CD4-positive, CD25-positive, alpha-beta regulatory T cell (primary cell): ENCODE data around the gene L3MBTL1. TPM values are rescaled to one million over a fixed set of nuclear protein-coding genes. Genes with fewer than 3 reads are reported as not detected.

ENCODE experiments used
- ATAC-seq, 2 donors: fragments of 150-1000 bp; cut with Tn5 transposase; one replicate each; pipeline ENCODE4 v1.10.0; 2021; ENCODE audit warnings: low read depth in 2 of 2, moderate number of reproducible peaks in 2 of 2, moderate library complexity in 1 of 2
- DNase-seq, 3 donors: peaks; one replicate each; pipeline versions ENCODE4 v3.0.0 to v3.0.0-alpha.2; 2012 to 2022; ENCODE audit warnings: mixed read lengths in 1 of 3
- H3K27ac ChIP-seq: one replicate; pipeline ENCODE4 v1.7.0; 2013; ENCODE audit warnings: mild to moderate bottlenecking, low read length; ENCODE audit not compliant: insufficient read depth, poor library complexity, severe bottlenecking
- H3K27me3 ChIP-seq: one replicate; pipeline ENCODE4 v1.7.0; 2013; ENCODE audit warnings: low read length; ENCODE audit not compliant: control insufficient read depth, insufficient read depth
- H3K36me3 ChIP-seq: one replicate; pipeline ENCODE4 v1.7.0; 2013; ENCODE audit warnings: mild to moderate bottlenecking, low read length, moderate library complexity; ENCODE audit not compliant: control insufficient read depth, insufficient read depth
- H3K4me1 ChIP-seq: 2 replicates; pipeline ENCODE4 v1.7.0; 2013; ENCODE audit warnings: mild to moderate bottlenecking, low read length; ENCODE audit not compliant: insufficient read depth, control insufficient read depth, poor library complexity, severe bottlenecking
- H3K4me3 ChIP-seq: one replicate; pipeline ENCODE4 v1.7.0; 2013; ENCODE audit warnings: low read depth, mild to moderate bottlenecking, low read length, moderate library complexity
- H3K9me3 ChIP-seq, 2 experiments: 1 replicate in 1 of 2; 2 replicates in 1 of 2; pipeline ENCODE4 v1.7.0; 2013; ENCODE audit warnings: low read length in 2 of 2, mild to moderate bottlenecking in 1 of 2, moderate library complexity in 1 of 2; ENCODE audit not compliant: control insufficient read depth in 2 of 2
- H3K27ac Mint-ChIP-seq, 3 donors: one replicate each; pipeline ENCODE4 v1.8.0; 2020 to 2022; ENCODE audit warnings: mild to moderate bottlenecking in 3 of 3, mixed read lengths in 3 of 3, moderate library complexity in 2 of 3
- H3K27me3 Mint-ChIP-seq: one replicate; pipeline ENCODE4 v1.8.0; 2022; ENCODE audit warnings: mild to moderate bottlenecking, mixed read lengths
- H3K36me3 Mint-ChIP-seq: one replicate; pipeline ENCODE4 v1.8.0; 2020; ENCODE audit warnings: mixed read lengths
- H3K4me1 Mint-ChIP-seq, 4 donors: one replicate each; pipeline ENCODE4 v1.8.0; 2020 to 2022; ENCODE audit warnings: mixed read lengths in 4 of 4, mild to moderate bottlenecking in 1 of 4
- H3K4me3 Mint-ChIP-seq, 4 donors: one replicate each; pipeline ENCODE4 v1.8.0; 2020 to 2022; ENCODE audit warnings: mild to moderate bottlenecking in 4 of 4, mixed read lengths in 4 of 4, moderate library complexity in 3 of 4
- H3K9me3 Mint-ChIP-seq, 7 donors: one replicate each; pipeline ENCODE4 v1.8.0; 2020 to 2022; ENCODE audit warnings: mixed read lengths in 7 of 7, mild to moderate bottlenecking in 3 of 7, moderate library complexity in 2 of 7
- polyA plus RNA-seq, 4 donors: library from polyadenylated mRNA; unstranded; fragments of 300-500 nt; fragmentation: Illumina TruSeq; gene quantifications; one replicate each; pipeline ENCODE4 v1.2.3, GENCODE V29; 2021
- total RNA-seq: library from RNA; stranded (reverse); gene quantifications from one replicate; pipeline ENCODE4 v1.2.3, GENCODE V29; 2022

The L3MBTL1 gene
- total and polyA plus RNA-seq, 5 donors from 2014 or later: 1.0 to 17.2 (median 1.5) TPM

GRCh38 chr20:43543138-43543537, 35.6 kb downstream of the L3MBTL1 start:
- no peak overlapping the region for H3K4me3 ChIP-seq
- no peaks in the 10 kb centered on the region for H3K27me3 Mint-ChIP-seq
- H3K27me3 ChIP-seq: no peaks in the 10 kb centered on the region
- no peak overlapping the region for H3K27ac Mint-ChIP-seq
- H3K4me1 Mint-ChIP-seq: peaks cover 0 to 8% (median 0%) of the 10 kb centered on the region in 4 donors
- no peaks in the 10 kb centered on the region for H3K4me1 ChIP-seq
- H3K36me3 Mint-ChIP-seq: peaks cover 8% of the 10 kb centered on the region
- no peak for DNase-seq
- ATAC-seq: no peak
- no peaks in the 10 kb centered on the region for H3K36me3 ChIP-seq
- no peak overlapping the region for H3K27ac ChIP-seq
- H3K9me3 ChIP-seq: no peaks in the 10 kb centered on the region
- no peak overlapping the region for H3K4me3 Mint-ChIP-seq
- H3K9me3 Mint-ChIP-seq: peaks cover 0 to 4% (median 0%) of the 10 kb centered on the region in 7 donors

- no peak for DNase-seq
- peaks cover 0 to 8% (median 0%) of the 10 kb centered on the region in 4 donors for H3K4me1 Mint-ChIP-seq
- Histone ChIP-seq H3K4me3 (no peak overlapping the region), H3K4me1 (no peaks in the 10 kb centered on the region), H3K27me3 (no peaks in the 10 kb centered on the region), H3K36me3 (no peaks in the 10 kb centered on the region), H3K9me3 (no peaks in the 10 kb centered on the region), H3K27ac (no peak overlapping the region)
- peaks cover 8% of the 10 kb centered on the region for H3K36me3 Mint-ChIP-seq
- no peaks in the 10 kb centered on the region for H3K27me3 Mint-ChIP-seq
- H3K9me3 Mint-ChIP-seq: peaks cover 0 to 4% (median 0%) of the 10 kb centered on the region in 7 donors
- no peak for ATAC-seq
- no peak overlapping the region for H3K4me3 Mint-ChIP-seq
- H3K27ac Mint-ChIP-seq: no peak overlapping the region
Measured at GRCh38 chr20:43544501-43544900, 37.0 kb downstream of the L3MBTL1 start.

- no peaks in the 10 kb centered on the region for H3K27me3 Mint-ChIP-seq
- DNase-seq (no peak), ATAC-seq (no peak)
- H3K27me3 ChIP-seq: no peaks in the 10 kb centered on the region
- peaks cover 8% of the 10 kb centered on the region for H3K36me3 Mint-ChIP-seq
- H3K4me3 ChIP-seq: no peak overlapping the region
- peaks cover 0 to 8% (median 0%) of the 10 kb centered on the region in 4 donors for H3K4me1 Mint-ChIP-seq
- peaks cover 0 to 4% (median 0%) of the 10 kb centered on the region in 7 donors for H3K9me3 Mint-ChIP-seq
- no peaks in the 10 kb centered on the region for H3K9me3 ChIP-seq
- H3K27ac Mint-ChIP-seq: no peak overlapping the region
- H3K27ac ChIP-seq: no peak overlapping the region
- no peaks in the 10 kb centered on the region for H3K4me1 ChIP-seq
- no peaks in the 10 kb centered on the region for H3K36me3 ChIP-seq
- no peak overlapping the region for H3K4me3 Mint-ChIP-seq
Measured at GRCh38 chr20:43545837-43546578, 38.5 kb downstream of the L3MBTL1 start.

- Mint-ChIP-seq H3K27me3 (no peaks in the 10 kb centered on the region), H3K36me3 (peaks cover 14% of the 10 kb centered on the region), H3K27ac (no peak overlapping the region), H3K4me3 (no peak overlapping the region), H3K9me3 (peaks cover 0 to 4% (median 0%) of the 10 kb centered on the region in 7 donors), H3K4me1 (peaks cover 0 to 7% (median 0%) of the 10 kb centered on the region in 4 donors)
- Histone ChIP-seq H3K4me3 (no peak overlapping the region), H3K27me3 (no peaks in the 10 kb centered on the region), H3K4me1 (no peaks in the 10 kb centered on the region), H3K27ac (no peak overlapping the region), H3K9me3 (no peaks in the 10 kb centered on the region), H3K36me3 (no peaks in the 10 kb centered on the region)
- DNase-seq: no peak
- ATAC-seq: no peak
Measured at GRCh38 chr20:43548273-43548880, 40.9 kb downstream of the L3MBTL1 start.

DNA sequence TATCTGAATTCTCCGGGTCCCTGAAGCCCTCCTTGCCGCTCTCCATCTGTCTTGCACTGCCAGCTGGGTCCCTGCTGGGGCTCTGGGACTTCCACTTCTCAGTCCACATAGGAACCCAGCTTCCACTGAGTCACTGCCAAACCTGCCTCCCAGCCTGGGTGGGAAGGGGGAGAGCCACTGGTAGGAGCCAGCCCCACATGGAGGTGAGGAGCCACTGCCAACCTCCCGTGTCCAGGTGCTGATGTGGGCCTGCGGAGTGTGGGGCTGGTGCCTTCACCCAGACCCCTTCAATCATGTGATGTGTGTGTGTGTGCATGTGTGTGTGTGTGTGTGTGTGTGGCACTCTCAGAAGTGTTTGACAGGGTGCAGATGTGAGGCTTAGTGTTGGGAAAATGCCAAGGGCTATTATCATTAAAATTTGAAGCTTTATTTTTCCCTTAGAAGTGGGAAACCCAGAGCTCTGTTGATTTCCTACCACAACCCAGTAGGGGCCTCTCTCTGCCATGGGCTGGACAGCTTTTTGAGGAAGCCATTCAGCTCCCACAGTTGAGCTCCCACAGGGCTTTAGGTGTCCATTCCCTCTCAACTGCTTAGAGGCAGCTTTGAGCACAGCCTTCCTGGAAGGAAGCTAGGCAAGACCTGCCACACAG, 42.0 kb downstream of the L3MBTL1 start:
- no peaks in the 10 kb centered on the region for H3K36me3 ChIP-seq
- H3K4me1 Mint-ChIP-seq: no peaks in the 10 kb centered on the region
- no peak for DNase-seq
- H3K27me3 Mint-ChIP-seq: no peaks in the 10 kb centered on the region
- no peaks in the 10 kb centered on the region for H3K27me3 ChIP-seq
- no peak overlapping the region for H3K4me3 ChIP-seq
- H3K4me1 ChIP-seq: no peaks in the 10 kb centered on the region
- H3K27ac Mint-ChIP-seq: no peak overlapping the region
- peaks cover 14% of the 10 kb centered on the region for H3K36me3 Mint-ChIP-seq
- ATAC-seq: no peak
- H3K4me3 Mint-ChIP-seq: no peak overlapping the region
- H3K9me3 Mint-ChIP-seq: peaks cover 0 to 4% (median 0%) of the 10 kb centered on the region in 7 donors
- H3K27ac ChIP-seq: no peak overlapping the region
- no peaks in the 10 kb centered on the region for H3K9me3 ChIP-seq

DNA sequence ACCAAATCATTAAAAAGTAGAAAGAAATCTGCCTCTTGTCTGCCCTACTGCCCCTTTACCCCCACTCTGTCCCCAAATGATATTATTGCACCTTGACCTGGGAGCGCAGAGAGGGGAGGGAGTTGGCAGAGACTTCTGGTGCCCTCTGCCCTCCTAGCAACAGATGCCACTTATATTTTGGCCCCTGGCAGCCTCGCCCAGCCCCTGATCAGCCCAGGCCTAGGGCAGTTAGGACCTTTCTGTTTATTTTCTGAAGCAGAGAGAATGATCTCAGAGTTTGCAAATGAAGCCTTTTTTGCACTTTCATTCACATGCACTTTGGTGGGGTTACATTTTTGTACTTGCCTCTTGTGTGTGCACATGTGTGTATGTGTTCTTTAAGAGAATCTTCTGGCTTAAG, 43.0 kb downstream of the L3MBTL1 start:
- ATAC-seq: no peak

GRCh38 chr20:43554369-43554768, 46.9 kb downstream of the L3MBTL1 start:
- Histone ChIP-seq H3K9me3 (no peaks in the 10 kb centered on the region), H3K36me3 (no peaks in the 10 kb centered on the region), H3K27me3 (no peaks in the 10 kb centered on the region), H3K4me3 (no peak overlapping the region), H3K4me1 (no peaks in the 10 kb centered on the region), H3K27ac (no peak overlapping the region)
- H3K9me3 Mint-ChIP-seq: no peaks in the 10 kb centered on the region
- ATAC-seq (no peak), DNase-seq (no peak)
- no peaks in the 10 kb centered on the region for H3K27me3 Mint-ChIP-seq
- H3K4me1 Mint-ChIP-seq: no peaks in the 10 kb centered on the region
- H3K4me3 Mint-ChIP-seq: no peak overlapping the region
- no peak overlapping the region for H3K27ac Mint-ChIP-seq
- peaks cover 5% of the 10 kb centered on the region for H3K36me3 Mint-ChIP-seq

More for the DNA sequence above, 43.0 kb downstream of the L3MBTL1 start:
- no peaks in the 10 kb centered on the region for H3K27me3 ChIP-seq
- H3K9me3 ChIP-seq: no peaks in the 10 kb centered on the region
- peaks cover 0 to 4% (median 0%) of the 10 kb centered on the region in 7 donors for H3K9me3 Mint-ChIP-seq
- no peaks in the 10 kb centered on the region for H3K27me3 Mint-ChIP-seq
- no peak overlapping the region for H3K27ac ChIP-seq
- no peaks in the 10 kb centered on the region for H3K4me1 Mint-ChIP-seq
- no peak for DNase-seq
- H3K27ac Mint-ChIP-seq: no peak overlapping the region
- no peaks in the 10 kb centered on the region for H3K4me1 ChIP-seq
- no peaks in the 10 kb centered on the region for H3K36me3 ChIP-seq
- H3K36me3 Mint-ChIP-seq: peaks cover 14% of the 10 kb centered on the region
- no peak overlapping the region for H3K4me3 Mint-ChIP-seq
- H3K4me3 ChIP-seq: no peak overlapping the region
